Measurements from ENCODE around the gene CPB2.
A peak's percentile ranks its signal among the peaks of the same experiment; 100 is the strongest.

CPB2 gene

GRCh38 chr13:46097015-46097414, 7.8 kb downstream of the CPB2 start:
- no peak for DNase-seq (ENCODE audit: low read depth)

DNA sequence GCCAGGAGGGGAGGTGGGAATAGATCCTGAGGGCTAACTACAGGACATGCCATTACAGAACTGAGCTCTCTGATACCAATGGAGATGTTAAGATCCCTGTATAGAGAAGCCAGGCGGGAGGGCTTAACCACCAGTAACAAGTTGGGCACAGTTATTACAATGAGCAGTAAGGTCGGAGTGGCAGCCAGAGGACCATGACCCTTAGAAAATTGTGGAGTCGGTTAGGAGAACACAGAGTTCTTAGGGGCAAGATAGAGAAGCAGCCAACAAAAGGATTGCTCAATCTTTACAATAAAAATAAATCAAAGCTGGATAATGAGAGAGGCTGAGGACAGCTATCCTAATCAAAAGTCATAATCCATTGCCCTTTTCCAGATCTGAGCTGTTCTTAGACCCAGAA, 10.4 kb downstream of the CPB2 start:
- DNase-seq (ENCODE audit: low read depth), result no peak

- no peak for DNase-seq (ENCODE audit: low read depth)
Observed at GRCh38 chr13:46088821-46089562, 15.8 kb downstream of the CPB2 start.

- no peak for DNase-seq (ENCODE audit: low read depth)
Observed at GRCh38 chr13:46087481-46087880, 17.4 kb downstream of the CPB2 start.

DNA sequence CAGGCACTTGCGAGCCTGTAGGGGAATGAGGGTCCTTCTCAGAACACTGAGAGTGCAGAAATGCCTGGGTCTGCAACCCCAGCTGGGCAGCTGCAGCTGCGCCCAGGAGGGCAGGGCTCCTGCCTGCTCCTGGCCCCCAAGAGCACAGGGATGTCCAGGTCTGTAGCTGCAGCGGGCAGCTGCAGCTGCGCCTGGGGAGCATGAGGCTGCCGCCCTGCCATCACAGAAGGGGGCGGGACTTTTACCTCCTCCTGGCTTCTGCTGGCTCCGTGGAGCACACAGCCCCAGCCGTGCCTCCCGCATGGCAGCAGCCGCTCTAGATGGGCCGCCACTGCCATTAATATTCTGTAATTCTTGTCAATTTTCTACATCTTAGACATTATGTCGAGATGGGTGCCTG, 17.8 kb downstream of the CPB2 start:
- DNase-seq (ENCODE audit: low read depth), result no peak

- no peak for DNase-seq (ENCODE audit: low read depth)
Observed at GRCh38 chr13:46086421-46086922, 18.4 kb downstream of the CPB2 start.

GRCh38 chr13:46085737-46086136, 19.1 kb downstream of the CPB2 start:
- no peak for DNase-seq (ENCODE audit: low read depth)

DNA sequence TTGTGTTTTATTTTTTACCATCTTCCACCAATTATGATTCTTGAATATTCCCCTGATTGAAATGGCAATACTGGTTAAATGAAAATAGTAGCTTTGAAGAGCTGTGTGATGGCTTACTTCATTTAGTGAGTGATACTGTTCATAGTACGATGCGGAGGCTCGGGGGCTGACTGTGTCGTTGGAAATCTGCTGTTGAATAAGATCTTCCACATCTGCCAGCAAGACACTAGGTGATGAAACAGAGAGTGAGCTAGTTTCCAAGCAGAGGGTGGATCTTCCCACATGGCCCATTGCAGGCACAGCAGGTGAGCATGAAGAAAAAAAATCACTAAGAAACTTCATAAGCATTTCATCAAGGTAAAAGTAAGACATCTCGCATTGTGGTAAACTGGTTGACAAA, 22.5 kb downstream of the CPB2 start:
- no peak for DNase-seq (ENCODE audit: low read depth)

DNA sequence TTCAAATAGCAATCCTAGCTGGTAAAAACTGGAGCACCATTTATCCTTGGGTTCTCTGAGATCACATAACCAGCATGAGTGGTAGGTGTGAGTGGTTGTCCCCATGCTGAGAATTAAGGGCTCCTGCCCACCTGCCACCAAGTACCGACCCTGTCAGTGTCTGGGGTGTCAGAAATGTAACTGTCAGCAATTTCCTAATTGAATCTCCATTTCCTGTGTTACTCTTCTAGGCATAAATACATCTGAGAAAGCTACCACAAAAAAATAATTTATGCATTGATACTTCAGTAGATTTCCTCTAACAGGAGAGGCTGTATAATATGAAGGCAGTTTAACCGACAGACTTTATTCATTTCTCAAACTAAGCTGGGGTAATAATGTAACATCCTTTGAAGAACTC, 25.1 kb downstream of the CPB2 start:
- no peak for DNase-seq (ENCODE audit: low read depth)

DNA sequence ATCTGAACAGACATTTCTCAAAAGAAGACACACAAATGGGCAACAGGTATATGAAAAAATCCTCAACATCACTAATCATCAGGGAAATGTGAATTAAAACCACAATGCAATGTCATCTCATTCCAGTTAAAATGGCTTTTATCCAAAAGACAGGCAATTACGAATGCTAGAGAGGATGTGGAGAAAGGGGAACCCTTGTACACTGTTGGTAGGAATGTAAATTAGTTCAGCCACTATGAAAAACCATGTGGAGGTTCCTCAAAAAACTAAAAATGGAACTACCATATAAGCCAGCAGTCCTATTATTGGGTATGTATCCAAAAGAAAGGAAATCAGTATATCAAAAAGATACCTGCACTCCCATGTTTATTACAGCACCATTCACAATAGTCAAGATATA, 27.6 kb downstream of the CPB2 start:
- DNase-seq (ENCODE audit: low read depth), result no peak

- no peak for DNase-seq (ENCODE audit: low read depth)
Observed at GRCh38 chr13:46076827-46077226, 28.0 kb downstream of the CPB2 start.

- no peak for DNase-seq (ENCODE audit: low read depth)
Observed at GRCh38 chr13:46075811-46076210, 29.0 kb downstream of the CPB2 start.

GRCh38 chr13:46071590-46072249, 33.1 kb downstream of the CPB2 start:
- DNase-seq (ENCODE audit: low read depth), result no peak

DNA sequence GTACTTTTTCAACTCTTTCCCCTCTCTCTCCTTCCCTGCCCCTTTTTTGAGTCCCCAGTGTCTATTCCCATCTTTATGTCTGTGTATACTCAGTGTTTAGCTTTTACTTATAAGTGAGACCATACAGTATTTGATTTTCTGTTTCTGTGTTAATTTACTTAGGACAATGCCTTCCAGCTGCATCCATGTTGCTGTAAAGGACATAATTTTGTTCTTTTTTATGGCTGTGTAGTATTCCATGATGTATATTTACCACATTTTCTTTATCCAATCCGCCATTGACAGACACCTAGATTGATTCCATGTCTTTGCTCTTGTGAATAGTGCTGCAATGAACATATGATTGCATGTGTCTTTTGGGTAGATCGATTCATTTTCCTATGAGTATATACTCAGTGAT, 41.5 kb downstream of the CPB2 start:
- DNase-seq (ENCODE audit: low read depth), result no peak

DNA sequence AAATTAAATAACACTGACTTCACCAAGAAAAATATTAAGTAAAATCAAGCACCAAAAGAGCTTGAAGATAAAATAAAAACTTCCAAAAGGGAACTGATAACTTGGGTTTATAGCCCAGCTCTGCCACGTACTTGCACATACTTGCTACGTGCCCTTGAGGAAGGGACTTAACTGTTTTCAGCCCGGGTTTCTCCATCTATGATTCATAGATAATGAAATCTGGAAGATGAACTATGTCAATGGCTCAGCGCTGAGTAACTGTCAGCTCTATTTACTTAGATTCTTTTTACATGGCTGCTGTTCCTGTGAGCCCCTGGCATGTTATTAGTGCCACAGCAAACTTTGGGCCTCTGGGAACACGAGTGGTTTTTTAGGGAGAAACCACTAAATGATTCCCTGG, 42.6 kb downstream of the CPB2 start:
- no peak for DNase-seq (ENCODE audit: low read depth)

DNA sequence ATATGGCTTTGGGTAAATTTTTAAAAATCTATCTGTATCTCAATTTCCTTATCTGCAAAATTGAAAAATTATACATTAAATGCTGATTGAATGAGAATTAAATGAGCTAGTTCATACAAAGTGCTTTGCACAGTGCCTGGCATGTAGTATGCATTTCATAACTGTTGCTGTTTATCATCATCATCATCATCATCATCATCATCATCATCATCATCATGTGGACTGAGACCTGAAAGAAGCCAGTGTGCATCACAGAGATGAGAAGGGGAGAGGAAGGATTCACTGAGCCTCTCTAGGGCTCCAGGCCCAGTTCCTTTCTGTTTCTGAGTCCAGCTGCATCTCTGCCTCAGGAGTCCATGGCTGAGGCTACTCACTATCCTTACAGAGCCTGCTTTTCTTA, 45.4 kb downstream of the CPB2 start:
- no peak for DNase-seq (ENCODE audit: low read depth)

DNA sequence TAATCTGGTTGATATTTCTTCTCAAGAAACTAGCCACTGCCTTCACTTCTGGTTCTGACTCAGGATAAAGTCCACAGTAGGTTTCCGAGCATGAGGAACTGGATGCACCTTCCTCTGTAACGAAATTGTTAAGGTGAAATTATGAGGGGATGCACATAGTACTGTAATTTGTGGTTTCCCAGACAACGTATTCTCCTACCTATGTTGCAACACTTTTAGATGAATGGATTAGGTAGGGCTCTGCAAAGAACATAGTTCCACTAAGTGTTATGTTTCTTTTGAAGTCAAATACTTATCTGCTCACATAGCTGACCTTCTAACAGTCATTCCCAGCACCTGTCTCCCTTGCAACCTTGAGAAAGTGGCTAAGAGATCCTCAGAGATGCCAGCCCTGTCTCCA, 46.6 kb downstream of the CPB2 start:
- no peak for DNase-seq (ENCODE audit: low read depth)

DNA sequence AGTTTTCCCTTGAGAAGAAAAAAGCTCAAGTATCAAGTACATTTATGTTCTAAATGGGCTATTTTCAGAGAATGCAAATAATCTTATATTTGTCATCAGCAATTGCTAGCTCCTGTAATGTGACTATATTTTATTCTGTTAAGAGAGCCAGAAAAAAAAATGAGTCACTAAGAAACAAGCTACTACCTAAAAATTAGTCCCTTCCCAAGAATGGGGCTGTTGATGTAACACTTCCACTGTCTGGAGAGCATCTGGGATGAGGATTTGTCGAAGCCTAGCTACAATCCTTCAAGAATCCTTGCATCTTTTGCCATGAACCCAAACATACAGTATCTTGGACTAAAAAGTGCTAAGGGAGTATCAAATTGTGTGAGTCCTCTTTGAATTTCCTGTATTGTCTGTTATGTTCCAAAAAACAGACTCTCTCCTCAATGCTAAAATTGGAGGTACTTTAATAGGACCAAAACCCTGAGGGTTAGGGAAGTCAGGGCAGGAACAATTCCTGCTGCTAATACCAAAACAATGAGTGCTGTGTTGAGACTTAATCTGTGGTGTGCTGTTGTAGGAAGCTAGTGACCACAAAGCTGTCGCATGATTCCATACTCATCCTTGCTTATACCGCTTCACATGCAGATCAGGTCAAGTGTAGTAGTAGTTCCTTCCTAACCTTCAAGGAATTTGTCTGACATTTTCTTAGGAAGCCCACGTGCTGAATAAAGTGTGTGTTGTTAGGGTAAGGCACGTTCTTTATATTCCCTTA, 47.4 kb downstream of the CPB2 start:
- DNase-seq (ENCODE audit: low read depth), result no peak

- no peak for DNase-seq (ENCODE audit: low read depth)
Observed at GRCh38 chr13:46053162-46054012, 51.4 kb downstream of the CPB2 start.

DNA sequence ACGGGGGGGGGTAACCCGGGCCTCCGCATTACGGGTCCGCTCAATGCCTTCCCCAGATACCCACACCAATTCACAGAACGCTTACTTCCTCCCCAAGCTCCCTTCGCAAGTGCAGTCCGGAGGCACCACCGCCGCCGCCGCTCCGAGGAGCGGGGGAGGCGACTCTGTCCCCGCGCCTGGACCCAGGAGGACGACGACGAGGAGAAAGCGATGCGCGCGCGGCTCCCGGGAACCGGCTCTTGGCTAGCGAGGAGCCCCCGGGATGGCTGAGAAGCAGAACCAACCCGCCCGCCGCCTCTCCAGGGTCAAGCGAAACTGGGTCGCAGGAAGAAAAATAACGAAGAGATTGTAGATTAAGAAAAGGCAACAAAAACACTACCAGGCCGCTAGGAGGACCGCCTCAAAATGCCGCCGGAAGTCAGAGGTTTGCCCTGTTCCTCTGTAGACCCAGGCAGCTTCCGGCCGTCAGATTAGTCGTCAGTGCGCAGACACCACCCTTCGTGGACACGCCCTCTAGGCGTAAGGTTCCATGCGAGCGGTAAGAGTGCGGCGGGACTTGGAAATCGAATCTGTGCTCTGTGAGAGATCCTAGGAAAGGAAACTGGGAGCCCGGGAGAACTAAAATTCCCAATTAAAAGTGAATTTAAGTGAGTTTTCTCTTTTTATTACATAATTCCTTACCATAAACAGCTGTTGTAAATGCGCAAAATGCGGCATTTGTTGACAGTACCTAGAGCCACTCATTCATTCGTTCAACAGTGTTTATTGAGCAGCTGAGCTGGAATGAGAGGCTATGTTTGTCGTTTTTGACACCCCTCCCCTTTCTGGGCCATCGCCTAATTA, 52.3 kb downstream of the CPB2 start, which contains the start of gene ZC3H13:
ZC3H13 (minus strand) TSS at position 428 of the 843 bp plus-strand sequence. CDS start 7,239 bp downstream, outside the sequence.
- peak; percentile 78 for DNase-seq (ENCODE audit: low read depth)

- DNase-seq (ENCODE audit: low read depth), result no peak
Observed at GRCh38 chr13:46051968-46052318, 52.9 kb downstream of the CPB2 start.
